Neural cell (in vitro differentiated cells): ENCODE results near the gene FBLN5. TPM values are rescaled to one million over a fixed set of nuclear protein-coding genes. Genes with fewer than 3 reads are reported as not detected.

Experiments used
- H2AFZ ChIP-seq: fragments of 200-600, 300-800 bp; sonication (generic), shearing (Covaris generic); 2 replicates; pipeline ENCODE4 v1.6.0; 2014; ENCODE audit warnings: low read depth, mild to moderate bottlenecking, antibody characterized with exemption, low read length, moderate library complexity
- H3F3A ChIP-seq: fragments of 200-600 bp; shearing (Covaris generic); 2 replicates; pipeline ENCODE4 v1.6.1; 2016; ENCODE audit warnings: mild to moderate bottlenecking, moderate library complexity, mixed read lengths, antibody characterized with exemption, low read length; ENCODE audit not compliant: insufficient read depth, poor library complexity, severe bottlenecking
- H3K27ac ChIP-seq: fragments of 200-600, 300-800 bp; sonication (generic), shearing (Covaris generic); 2 replicates; pipeline ENCODE4 v1.5.1; 2014; ENCODE audit warnings: mild to moderate bottlenecking, low read length, moderate library complexity
- H3K27me3 ChIP-seq: fragments of 300-800, 200-600 bp; sonication (generic), shearing (Covaris generic); 2 replicates; pipeline ENCODE4 v1.6.0; 2014; ENCODE audit warnings: mild to moderate bottlenecking, low read depth, low read length, moderate library complexity; ENCODE audit not compliant: insufficient read depth
- H3K36me3 ChIP-seq: fragments of 300-800, 200-600 bp; sonication (generic), shearing (Covaris generic); 2 replicates; pipeline ENCODE4 v1.5.1; 2014; ENCODE audit warnings: mild to moderate bottlenecking, antibody characterized with exemption, low read length, moderate library complexity; ENCODE audit not compliant: insufficient read depth
- H3K4me2 ChIP-seq: fragments of 300-800, 200-600 bp; sonication (generic), shearing (Covaris generic); 2 replicates; pipeline ENCODE4 v1.6.0; 2014; ENCODE audit warnings: mild to moderate bottlenecking, low read length
- H3K4me3 ChIP-seq: fragments of 300-800, 200-600 bp; sonication (generic), shearing (Covaris generic); 2 replicates; pipeline ENCODE4 v1.5.1; 2014; ENCODE audit warnings: mild to moderate bottlenecking, low read length, moderate library complexity
- H3K79me2 ChIP-seq: fragments of 200-600 bp; shearing (Covaris generic); replicated peaks from 2 replicates; pipeline ENCODE4 v1.6.0; 2014; ENCODE audit warnings: mild to moderate bottlenecking, low read length, moderate library complexity; ENCODE audit not compliant: insufficient read depth
- H3K9ac ChIP-seq: fragments of 300-800, 200-600 bp; sonication (generic), shearing (Covaris generic); 2 replicates; pipeline ENCODE4 v1.6.1; 2016; ENCODE audit warnings: mild to moderate bottlenecking, low read length, mixed read lengths
- H3K9me2 ChIP-seq: fragments of 200-600 bp; shearing (Covaris generic); 2 replicates; pipeline ENCODE4 v1.6.1; 2016; ENCODE audit warnings: mild to moderate bottlenecking, low read length, mixed read lengths; ENCODE audit not compliant: insufficient read depth
- H3K9me3 ChIP-seq: fragments of 200-600, 300-800 bp; sonication (generic), shearing (Covaris generic); 2 replicates; pipeline ENCODE4 v1.6.1; 2016; ENCODE audit warnings: mild to moderate bottlenecking, mixed run types, low read length, moderate library complexity, mixed read lengths
- H4K20me1 ChIP-seq: fragments of 200-600 bp; shearing (Covaris generic); 2 replicates; pipeline ENCODE4 v1.6.1; 2016; ENCODE audit warnings: mild to moderate bottlenecking, mixed run types; ENCODE audit not compliant: insufficient read depth
- CTCF ChIP-seq: fragments of 450-650 bp; IDR thresholded peaks from 2 replicates; pipeline ENCODE4 v1.5.1; 2014; ENCODE audit warnings: antibody characterized with exemption, mild to moderate bottlenecking, moderate library complexity; ENCODE audit not compliant: poor library complexity, severe bottlenecking
- EP300 ChIP-seq: fragments of 450-650 bp; conservative IDR thresholded peaks from 2 replicates; pipeline ENCODE4 v1.6.1; 2014; ENCODE audit warnings: antibody characterized with exemption, mild to moderate bottlenecking, moderate library complexity; ENCODE audit not compliant: poor library complexity, severe bottlenecking
- EZH2 ChIP-seq: fragments of 200-600, 300-800 bp; shearing (Covaris generic), sonication (generic); IDR thresholded peaks from 2 replicates; pipeline ENCODE4 v1.6.1; 2014; ENCODE audit warnings: antibody characterized with exemption, low read length, borderline replicate concordance, mild to moderate bottlenecking; ENCODE audit not compliant: insufficient read depth, poor library complexity, severe bottlenecking
- MXI1 ChIP-seq: fragments of 450-650 bp; conservative IDR thresholded peaks from 2 replicates; pipeline ENCODE4 v1.6.1; 2014; ENCODE audit warnings: antibody characterized with exemption, mild to moderate bottlenecking; ENCODE audit not compliant: poor library complexity, severe bottlenecking
- POLR2AphosphoS5 ChIP-seq: IDR thresholded peaks from 2 replicates; pipeline ENCODE4 v1.6.1; 2012
- RAD21 ChIP-seq: fragments of 450-650 bp; conservative IDR thresholded peaks from 2 replicates; pipeline ENCODE4 v1.6.1; 2014; ENCODE audit warnings: antibody characterized with exemption, mild to moderate bottlenecking, moderate library complexity
- REST ChIP-seq: IDR thresholded peaks from 2 replicates; pipeline ENCODE4 v1.6.1; 2012; ENCODE audit warnings: borderline replicate concordance
- SMC3 ChIP-seq: fragments of 450-650 bp; conservative IDR thresholded peaks from 2 replicates; pipeline ENCODE4 v1.6.1; 2014; ENCODE audit warnings: antibody characterized with exemption, mild to moderate bottlenecking, moderate library complexity; ENCODE audit not compliant: poor library complexity
- TAF1 ChIP-seq: IDR thresholded peaks from 2 replicates; pipeline ENCODE4 v1.6.1; 2012; ENCODE audit warnings: low read depth
- polyA plus RNA-seq: library from polyadenylated mRNA; depleted of rRNA; stranded (reverse); fragments of >200 nt; gene quantifications from 2 replicates; pipeline ENCODE4 v1.2.3, GENCODE V29; 2014

Gene FBLN5
- polyA plus RNA-seq, 1 donor from 2014 or later, result 1.5 TPM

- Histone ChIP-seq H3K79me2 (no peaks in the 10 kb centered on the region), H3K9me2 (no peaks in the 10 kb centered on the region), H3K27me3 (no peaks in the 10 kb centered on the region), H3K27ac (no peak overlapping the region), H3K9me3 (no peaks in the 10 kb centered on the region), H4K20me1 (no peaks in the 10 kb centered on the region), H3K4me2 (no peak overlapping the region), H3F3A (no peaks in the 10 kb centered on the region), H3K4me3 (no peak overlapping the region), H3K36me3 (no peaks in the 10 kb centered on the region), H3K9ac (no peak overlapping the region), H2AFZ (no peak overlapping the region)
- TF ChIP-seq EP300 (no peak), MXI1 (no peak), EZH2 (no peak), SMC3 (no peak), TAF1 (no peak)
Measured at GRCh38 chr14:91879196-91879595, 68.3 kb downstream of the FBLN5 start.

- no peaks in the 10 kb centered on the region for H4K20me1 ChIP-seq
- no peaks in the 10 kb centered on the region for H3K9me2 ChIP-seq
- H3K9me3 ChIP-seq, result no peaks in the 10 kb centered on the region
- H2AFZ ChIP-seq, result no peak overlapping the region
- H3K9ac ChIP-seq, result no peak overlapping the region
- no peaks in the 10 kb centered on the region for H3K36me3 ChIP-seq
- no peaks in the 10 kb centered on the region for H3F3A ChIP-seq
- H3K79me2 ChIP-seq, result no peaks in the 10 kb centered on the region
- no peak overlapping the region for H3K4me3 ChIP-seq
- TF ChIP-seq RAD21, result no peak
- no peak for TF ChIP-seq EZH2
- no peak for TF ChIP-seq TAF1
- no peak for TF ChIP-seq SMC3
- no peak for TF ChIP-seq EP300
- no peak for TF ChIP-seq POLR2AphosphoS5
- no peak for TF ChIP-seq MXI1
- no peak for TF ChIP-seq REST
- TF ChIP-seq CTCF, result no peak
- H3K27me3 ChIP-seq, result no peaks in the 10 kb centered on the region
- no peak overlapping the region for H3K4me2 ChIP-seq
- no peak overlapping the region for H3K27ac ChIP-seq
Measured at GRCh38 chr14:91878274-91878673, 69.2 kb downstream of the FBLN5 start.

GRCh38 chr14:91877376-91877915 lies 70.0 kb downstream of the FBLN5 start:
- H3K36me3 ChIP-seq, result no peaks in the 10 kb centered on the region
- H3K79me2 ChIP-seq, result no peaks in the 10 kb centered on the region
- H3K27me3 ChIP-seq, result no peaks in the 10 kb centered on the region
- no peaks in the 10 kb centered on the region for H3F3A ChIP-seq
- H3K4me3 ChIP-seq, result no peak overlapping the region
- no peak overlapping the region for H2AFZ ChIP-seq
- H3K27ac ChIP-seq, result no peak overlapping the region
- no peak overlapping the region for H3K9ac ChIP-seq
- H3K9me3 ChIP-seq, result no peaks in the 10 kb centered on the region
- TF ChIP-seq RAD21 (no peak), CTCF (no peak), MXI1 (no peak), TAF1 (no peak), REST (no peak), EZH2 (no peak), SMC3 (no peak), POLR2AphosphoS5 (no peak)
- no peak overlapping the region for H3K4me2 ChIP-seq
- no peaks in the 10 kb centered on the region for H3K9me2 ChIP-seq
- H4K20me1 ChIP-seq, result no peaks in the 10 kb centered on the region
